AG10803 (cell line): ENCODE measurements around the gene COX6B2.

Experiments
- DNase-seq: peaks from one replicate; pipeline ENCODE4 v3.0.0; 2010; ENCODE audit warnings: low read depth
- H3K4me3 ChIP-seq: 2 replicates; pipeline ENCODE4 v1.5.1; 2011; ENCODE audit warnings: mild to moderate bottlenecking, low read length, control low read depth
- CTCF ChIP-seq: conservative IDR thresholded peaks from 2 replicates; pipeline ENCODE4 v1.5.1; 2011; ENCODE audit warnings: mild to moderate bottlenecking, low read length, control low read depth, inconsistent platforms

Gene COX6B2

GRCh38 chr19:55365245-55365644, 10.7 kb upstream of the COX6B2 start:
- H3K4me3 ChIP-seq = no peak overlapping the region
- no peak for TF ChIP-seq CTCF
- no peak for DNase-seq

GRCh38 chr19:55362990-55363716, 8.6 kb upstream of the COX6B2 start, which contains the start of gene GARIN5B:
Gene GARIN5B, minus strand, starts transcription at chr19:55363260. Its CDS starts 194 bp downstream, at chr19:55363066.
- DNase-seq = no peak
- no peak within 1 kb of the TSS for H3K4me3 ChIP-seq
- TF ChIP-seq CTCF = no peak

- no peak for DNase-seq
- TF ChIP-seq CTCF = no peak
- H3K4me3 ChIP-seq = no peak overlapping the region
These were observed 7.9 kb upstream of the COX6B2 start for GRCh38 chr19:55362174-55362989.

- no peak overlapping the region for H3K4me3 ChIP-seq
- no peak for DNase-seq
- no peak for TF ChIP-seq CTCF
These were observed 6.4 kb upstream of the COX6B2 start for GRCh38 chr19:55360902-55361301.

- no peak for DNase-seq
- TF ChIP-seq CTCF = no peak
- no peak overlapping the region for H3K4me3 ChIP-seq
These were observed 4.7 kb upstream of the COX6B2 start for GRCh38 chr19:55358943-55359908.

- no peak overlapping the region for H3K4me3 ChIP-seq
- no peak for DNase-seq
- TF ChIP-seq CTCF = no peak
These were observed 4.0 kb upstream of the COX6B2 start for GRCh38 chr19:55358493-55358892.
